SK-N-SH (cell line): ENCODE data around the gene PRRT2. TPM values are rescaled to one million over a fixed set of nuclear protein-coding genes. Genes with fewer than 3 reads are reported as not detected.

ENCODE experiments used
- CTCF ChIA-PET: fragments of 300-600, 350-600 bp; formaldehyde crosslinking; extraction: SDS; loops from one replicate; lab custom pipeline; 2021; lab: Yijun Ruan, JAX
- POLR2A ChIA-PET: fragments of 350-600 bp; sonication (Branson Sonifier 250); formaldehyde crosslinking; extraction: SDS; loops from one replicate; lab custom pipeline; 2020; ENCODE audit warnings: antibody characterized with exemption, inconsistent platforms; lab: Yijun Ruan, JAX
- DNase-seq: peaks from one replicate; pipeline ENCODE4 v3.0.0; 2012
- H2AFZ ChIP-seq: fragments of 200-600 bp; sonication (generic); 2 replicates; pipeline ENCODE4 v1.8.1; 2016; ENCODE audit warnings: antibody characterized with exemption, mild to moderate bottlenecking, low read depth
- H3F3A ChIP-seq: fragments of 200-600 bp; sonication (generic); replicated peaks from 2 replicates; pipeline ENCODE3; 2016; ENCODE audit warnings: antibody characterized with exemption, mild to moderate bottlenecking; ENCODE audit not compliant: insufficient read depth
- H3K27ac ChIP-seq, 2 experiments: fragments of 200-500 bp in 1 of 2; fragments of 200-600 bp in 1 of 2; sonication (Bioruptor generic) in 1 of 2; sonication (generic), shearing (Covaris generic) in 1 of 2; 2 replicates each; pipeline versions ENCODE4 v1.5.1 to v1.6.1; 2014 to 2016; ENCODE audit warnings: low read depth in 2 of 2, inconsistent platforms in 1 of 2, low read length in 1 of 2, mild to moderate bottlenecking in 1 of 2, mixed read lengths in 1 of 2
- H3K27me3 ChIP-seq: fragments of 200-600 bp; sonication (generic), shearing (Covaris generic); 2 replicates; pipeline ENCODE4 v1.6.1; 2016; ENCODE audit warnings: mixed run types; ENCODE audit not compliant: insufficient read depth
- H3K36me3 ChIP-seq, 2 experiments: fragments of 200-500 bp in 1 of 2; fragments of 200-600 bp in 1 of 2; sonication (Bioruptor generic) in 1 of 2; sonication (generic) in 1 of 2; replicated peaks in 1 of 2; 2 replicates each; pipeline versions ENCODE3 to v1.5.1; 2014 to 2016; ENCODE audit warnings: low read length in 1 of 2, mild to moderate bottlenecking in 1 of 2; ENCODE audit not compliant: insufficient read depth in 2 of 2, control insufficient read depth in 1 of 2
- H3K4me1 ChIP-seq, 2 experiments: fragments of 200-500 bp in 1 of 2; fragments of 200-600 bp in 1 of 2; sonication (Bioruptor generic) in 1 of 2; sonication (generic), shearing (Covaris generic) in 1 of 2; 2 replicates each; pipeline versions ENCODE4 v1.5.1 to v1.6.1; 2014 to 2016; ENCODE audit warnings: low read depth in 1 of 2, low read length in 1 of 2, mixed run types in 1 of 2; ENCODE audit not compliant: insufficient read depth in 2 of 2, control insufficient read depth in 1 of 2
- H3K4me2 ChIP-seq: fragments of 200-600 bp; sonication (generic), shearing (Covaris generic); 2 replicates; pipeline ENCODE4 v1.6.1; 2017; ENCODE audit warnings: mixed run types
- H3K4me3 ChIP-seq, 2 experiments: fragments of 200-500 bp in 1 of 2; fragments of 200-600 bp in 1 of 2; sonication (Bioruptor generic) in 1 of 2; sonication (generic), shearing (Covaris generic) in 1 of 2; 2 replicates each; pipeline versions ENCODE4 v1.5.1 to v1.8.1; 2014 to 2016; ENCODE audit warnings: low read depth in 2 of 2, inconsistent platforms in 1 of 2, low read length in 1 of 2, mild to moderate bottlenecking in 1 of 2, mixed read lengths in 1 of 2, moderate library complexity in 1 of 2
- H3K79me2 ChIP-seq: fragments of 200-600 bp; sonication (generic); 2 replicates; pipeline ENCODE4 v1.8.1; 2017; ENCODE audit warnings: mild to moderate bottlenecking; ENCODE audit not compliant: insufficient read depth
- H3K9ac ChIP-seq: fragments of 200-600 bp; sonication (generic); 2 replicates; pipeline ENCODE4 v1.6.1; 2017; ENCODE audit warnings: mixed run types
- H3K9me2 ChIP-seq: fragments of 200-600 bp; sonication (generic); 2 replicates; pipeline ENCODE4 v1.6.1; 2017; ENCODE audit warnings: mixed run types
- H3K9me3 ChIP-seq: fragments of 200-600 bp; sonication (generic); 2 replicates; pipeline ENCODE4 v1.6.1; 2017; ENCODE audit warnings: mixed run types, mild to moderate bottlenecking, moderate library complexity
- H4K20me1 ChIP-seq: fragments of 200-600 bp; sonication (generic); 2 replicates; pipeline ENCODE4 v1.6.1; 2017; ENCODE audit warnings: mild to moderate bottlenecking, mixed run types; ENCODE audit not compliant: insufficient read depth
- CTCF ChIP-seq: fragments of 200-600 bp; sonication (generic); IDR thresholded peaks from 2 replicates; pipeline ENCODE4 v1.6.1; 2017; ENCODE audit warnings: antibody characterized with exemption, mild to moderate bottlenecking, moderate library complexity
- FOXM1 ChIP-seq: IDR thresholded peaks from 2 replicates; pipeline ENCODE4 v1.4.0; 2012; ENCODE audit warnings: low read depth, mild to moderate bottlenecking
- GABPA ChIP-seq: IDR thresholded peaks from 2 replicates; pipeline ENCODE4 v1.4.0; 2012; ENCODE audit warnings: low read depth, mild to moderate bottlenecking
- IRF3 ChIP-seq: fragments of 150-350 bp; IDR thresholded peaks from 2 replicates; pipeline ENCODE4 v1.6.1; 2016; ENCODE audit warnings: mild to moderate bottlenecking, low read depth, low read length
- RCOR1 ChIP-seq: fragments of 150-350 bp; IDR thresholded peaks from 2 replicates; pipeline ENCODE4 v1.6.1; 2017; ENCODE audit warnings: antibody characterized with exemption, low read length
- TEAD4 ChIP-seq: IDR thresholded peaks from 2 replicates; pipeline ENCODE4 v1.4.0; 2012; ENCODE audit warnings: mild to moderate bottlenecking, borderline replicate concordance; ENCODE audit not compliant: insufficient read depth
- USF2 ChIP-seq: fragments of 150-350 bp; IDR thresholded peaks from 2 replicates; pipeline ENCODE4 v1.6.1; 2017; ENCODE audit warnings: antibody characterized with exemption, low read length, low read depth, borderline replicate concordance
- YY1 ChIP-seq: IDR thresholded peaks from 2 replicates; pipeline ENCODE4 v1.4.0; 2012; ENCODE audit warnings: low read depth, mild to moderate bottlenecking
- WGBS: methylation state at CpG from one replicate; pipeline ENCODE4 v1.1.6; 2017; ENCODE audit warnings: low lambda C conversion rate; 5-methylcytosine and 5-hydroxymethylcytosine counted together
- polyA plus RNA-seq, 3 experiments: library from polyadenylated mRNA; depleted of rRNA; stranded (reverse); fragments of >200 nt; gene quantifications; 2 replicates each; pipeline ENCODE4 v1.2.3, GENCODE V29; 2012

Gene PRRT2
- polyA plus RNA-seq, 1 of the 3 experiments (the other 2 are of a cell fraction), result 28.1 TPM

- H3K4me2 ChIP-seq, result no peak overlapping the region
- ChIA-PET CTCF (interaction anchor here (1.2 to 1.7 kb wide), 3 partner anchors 10 to 35 kb away, joined by 3 to 6 read pairs (median 5); no protein-coding TSS in a partner anchor), POLR2A (no interaction called here)
- peaks cover 10% of the 10 kb centered on the region for H3F3A ChIP-seq
- H3K4me3 ChIP-seq, result no peak overlapping the region
- no peaks in the 10 kb centered on the region for H3K79me2 ChIP-seq
- no peak for TF ChIP-seq FOXM1
- no peak for TF ChIP-seq TEAD4
- no peak for TF ChIP-seq USF2
- no peak for DNase-seq
- H4K20me1 ChIP-seq, result no peaks in the 10 kb centered on the region
- no peaks in the 10 kb centered on the region for H3K4me1 ChIP-seq
- H2AFZ ChIP-seq, result no peak overlapping the region
- 100% methylated on average over 1 of the region's 9 CpGs for WGBS
- no peak overlapping the region for H3K9ac ChIP-seq
- H3K9me3 ChIP-seq, result no peaks in the 10 kb centered on the region
- H3K27ac ChIP-seq, result no peak overlapping the region
- no peaks in the 10 kb centered on the region for H3K27me3 ChIP-seq
- H3K9me2 ChIP-seq, result no peaks in the 10 kb centered on the region
- peaks cover 31 to 40% of the 10 kb centered on the region in 2 experiments for H3K36me3 ChIP-seq
Observed at GRCh38 chr16:29842732-29843346, 30.8 kb downstream of the PRRT2 start.

- TF ChIP-seq TEAD4 (no peak), CTCF (no peak), IRF3 (no peak), RCOR1 (no peak), GABPA (no peak), YY1 (no peak)
- no peaks in the 10 kb centered on the region for H4K20me1 ChIP-seq
- H3K4me3 ChIP-seq, result no peak overlapping the region
- no peak overlapping the region for H2AFZ ChIP-seq
- H3K9me3 ChIP-seq, result no peaks in the 10 kb centered on the region
- DNase-seq, result no peak
- no peak overlapping the region for H3K9ac ChIP-seq
- WGBS, result 89% methylated on average over 7 of the region's 8 CpGs
- no peak overlapping the region for H3K27ac ChIP-seq
- H3K4me2 ChIP-seq, result no peak overlapping the region
- peaks cover 26 to 40% of the 10 kb centered on the region in 2 experiments for H3K36me3 ChIP-seq
- no peaks in the 10 kb centered on the region for H3K9me2 ChIP-seq
- no peaks in the 10 kb centered on the region for H3K79me2 ChIP-seq
- peaks cover 15% of the 10 kb centered on the region for H3F3A ChIP-seq
- H3K27me3 ChIP-seq, result no peaks in the 10 kb centered on the region
- H3K4me1 ChIP-seq, result no peaks in the 10 kb centered on the region
- ChIA-PET CTCF (interaction anchor here (0.6 to 1.4 kb wide), 3 partner anchors 9 to 79 kb away, joined by 3 to 5 read pairs (median 3); no protein-coding TSS in a partner anchor), POLR2A (no interaction called here)
Observed at GRCh38 chr16:29843931-29844330, 31.9 kb downstream of the PRRT2 start.
